HG03442 (cell line): ENCODE results near the gene ZFP64.
"Not testable (repeated sequence)": the region's sequence is repeated elsewhere in the genome, so short reads cannot be mapped to it uniquely, and the experiment has no call there.

Experiments used
- ATAC-seq: cut with Tn5 transposase; IDR thresholded peaks from one replicate; pipeline ENCODE4 v1.9.1; 2021; ENCODE audit warnings: mild to moderate bottlenecking, moderate library complexity; ENCODE audit not compliant: unreplicated experiment

Gene ZFP64

GRCh38 chr20:52191132-52191915, at the start of gene ZFP64:
Gene ZFP64, minus strand, starts transcription at chr20:52191779. Its CDS starts 143 bp downstream, at chr20:52191636.
- ATAC-seq: peak; percentile 64

DNA sequence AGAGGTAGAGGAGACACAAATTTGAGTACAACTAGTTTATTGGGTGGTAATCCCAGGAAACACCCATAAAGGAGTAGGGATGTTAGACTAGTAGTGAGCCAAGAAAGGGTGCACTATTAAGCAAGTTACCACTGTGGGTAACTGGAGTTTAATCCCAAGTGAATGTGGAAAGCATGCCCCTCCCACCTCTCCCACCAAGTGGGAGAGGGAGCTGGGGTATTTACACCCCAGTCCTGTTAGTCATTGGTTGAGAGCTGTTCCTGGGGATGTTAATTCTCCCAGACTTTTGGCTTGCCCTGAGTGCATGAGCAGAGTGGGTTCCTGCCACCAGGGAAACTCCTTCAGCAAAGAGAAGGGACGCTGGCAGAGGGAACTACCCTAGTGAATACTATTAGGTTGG, 49.2 kb upstream of the ZFP64 start:
- no peak for ATAC-seq

- ATAC-seq: no peak
These were observed 47.5 kb upstream of the ZFP64 start for GRCh38 chr20:52239102-52239501.

DNA sequence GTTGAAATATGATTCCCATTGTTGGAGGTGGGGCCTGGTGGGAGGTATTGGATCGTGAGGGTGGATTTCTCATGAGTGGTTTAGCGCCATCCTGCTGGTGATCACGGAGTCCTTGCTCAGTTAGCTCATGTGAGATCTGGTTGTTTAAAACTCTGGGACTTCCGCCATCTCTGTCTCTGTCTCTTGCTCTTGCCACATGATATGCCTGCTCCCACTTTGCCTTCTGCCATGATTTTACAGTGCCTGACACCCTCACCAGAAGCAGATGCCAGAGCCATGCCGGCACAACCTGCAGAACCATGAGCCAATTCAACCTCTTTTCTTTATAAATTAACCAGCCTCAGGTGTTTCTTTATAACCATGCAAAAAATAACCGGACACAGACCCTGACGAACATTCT, 44.7 kb upstream of the ZFP64 start:
- no peak for ATAC-seq

DNA sequence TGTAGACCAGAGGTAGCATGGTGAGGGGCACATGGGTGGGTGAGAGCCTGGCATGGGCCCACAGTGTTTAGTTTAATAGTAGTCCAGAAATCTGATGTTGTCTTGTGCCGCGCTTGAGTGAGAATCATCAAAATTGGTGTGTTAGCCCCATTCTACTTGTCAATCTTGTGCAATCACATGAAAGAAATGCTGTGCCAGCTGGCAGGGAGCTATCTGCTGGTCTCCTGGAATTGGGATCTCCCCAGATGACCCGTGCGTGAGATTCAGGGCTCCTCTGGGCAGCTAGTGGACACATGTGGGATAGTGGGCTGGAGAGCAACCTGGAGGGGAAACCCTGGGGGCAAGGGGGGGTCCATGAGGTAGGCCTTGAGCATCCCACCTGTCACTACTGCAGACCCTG, 43.5 kb upstream of the ZFP64 start:
- ATAC-seq: no peak

DNA sequence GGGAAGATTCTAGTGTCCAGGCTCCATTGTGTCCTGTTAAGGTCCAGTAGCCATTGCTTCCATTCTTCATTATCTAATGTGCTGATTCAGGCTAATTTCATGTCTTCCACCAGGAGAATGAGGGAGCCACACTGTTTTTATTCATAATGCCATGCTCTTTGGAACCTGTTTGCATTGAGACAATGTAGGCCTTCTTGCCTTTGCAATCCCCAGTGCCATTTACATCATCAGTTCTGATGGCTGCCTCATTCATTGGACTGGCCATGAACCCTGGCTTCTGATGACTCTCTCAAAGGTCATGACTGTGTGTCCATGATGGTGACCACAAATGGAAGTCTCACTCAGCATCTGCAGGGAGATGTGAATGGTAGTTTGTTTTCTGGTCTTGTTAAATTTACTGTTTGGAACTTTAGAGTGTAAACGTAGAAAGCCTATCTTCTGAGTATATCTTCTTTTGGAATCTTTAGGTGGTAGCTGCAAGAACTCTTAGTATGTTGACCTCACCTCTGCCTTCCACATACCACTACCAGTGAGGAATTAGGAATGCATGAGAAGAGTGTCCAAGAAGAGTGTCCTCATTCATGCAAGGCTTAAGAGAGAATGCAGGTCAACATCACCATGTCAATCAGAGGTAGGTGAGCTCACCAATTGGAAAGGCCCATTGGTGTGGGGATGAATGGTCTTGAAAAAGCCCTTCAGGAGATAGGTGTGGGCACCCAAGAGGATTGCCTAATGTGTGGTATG, 42.9 kb upstream of the ZFP64 start:
- ATAC-seq: no peak

DNA sequence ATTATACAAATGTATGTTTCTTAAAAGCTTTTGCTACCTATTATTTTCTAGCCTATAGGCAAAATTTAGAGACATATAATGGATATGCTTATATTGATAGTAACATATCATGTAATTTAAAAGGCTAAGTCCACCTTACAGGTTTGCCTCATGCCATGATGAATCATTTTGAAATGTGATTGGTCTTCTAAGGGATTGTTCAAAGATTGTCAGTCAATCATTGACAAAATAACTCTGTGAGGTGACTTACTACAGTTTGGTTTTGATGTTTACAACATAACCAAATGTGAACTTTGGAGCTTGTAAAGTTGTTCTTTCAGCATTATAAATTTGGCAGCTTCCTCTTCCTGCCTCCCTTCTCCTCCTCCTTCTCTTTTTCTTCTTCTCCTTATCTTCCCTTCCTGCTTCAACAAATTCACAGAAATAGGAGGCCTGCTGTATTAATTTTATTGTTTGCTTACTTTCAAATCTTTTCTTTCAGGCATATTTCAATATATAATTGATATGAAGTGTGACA, 39.7 kb upstream of the ZFP64 start:
- ATAC-seq: no peak

DNA sequence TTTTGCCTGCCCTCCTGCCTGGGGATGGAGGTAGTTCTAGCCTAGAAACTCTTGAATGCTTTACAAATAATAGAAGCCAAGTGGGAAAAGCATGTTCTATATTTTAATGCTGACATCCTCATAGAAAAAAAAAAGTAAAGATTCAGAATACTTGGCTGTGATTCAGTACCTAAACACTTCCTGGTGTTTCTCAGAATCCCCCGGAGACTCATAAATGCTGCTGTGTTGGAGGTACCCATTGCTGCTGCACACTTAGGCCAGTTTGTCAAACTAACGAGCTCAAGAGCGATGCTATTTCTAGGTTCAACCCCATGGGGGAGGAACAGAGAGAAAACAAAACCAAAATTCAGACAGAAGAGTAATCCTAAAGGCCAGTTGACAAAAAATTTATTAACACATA, 38.8 kb upstream of the ZFP64 start:
- no peak for ATAC-seq

DNA sequence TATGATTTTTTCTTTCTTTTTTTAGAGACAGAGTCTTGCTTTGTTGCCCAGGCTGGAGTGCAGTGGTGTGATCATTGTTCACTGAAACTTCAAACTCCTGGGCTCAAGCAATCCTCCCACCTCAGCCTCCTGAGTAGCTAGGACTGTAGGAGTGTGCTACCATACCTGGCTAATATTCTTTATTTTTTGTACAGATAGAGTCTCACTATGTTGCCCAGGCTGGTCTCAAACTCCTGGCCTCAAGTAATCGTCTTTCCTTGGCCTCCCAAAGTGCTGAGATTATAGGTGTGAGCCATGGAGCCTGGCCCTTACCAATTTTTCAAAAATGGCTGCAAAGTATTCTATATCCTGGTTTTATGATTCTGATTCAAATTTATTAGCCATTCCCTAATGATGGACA, 37.8 kb upstream of the ZFP64 start:
- not testable (repeated sequence) for ATAC-seq

- no peak for ATAC-seq
These were observed 34.8 kb upstream of the ZFP64 start for GRCh38 chr20:52226370-52226769.

DNA sequence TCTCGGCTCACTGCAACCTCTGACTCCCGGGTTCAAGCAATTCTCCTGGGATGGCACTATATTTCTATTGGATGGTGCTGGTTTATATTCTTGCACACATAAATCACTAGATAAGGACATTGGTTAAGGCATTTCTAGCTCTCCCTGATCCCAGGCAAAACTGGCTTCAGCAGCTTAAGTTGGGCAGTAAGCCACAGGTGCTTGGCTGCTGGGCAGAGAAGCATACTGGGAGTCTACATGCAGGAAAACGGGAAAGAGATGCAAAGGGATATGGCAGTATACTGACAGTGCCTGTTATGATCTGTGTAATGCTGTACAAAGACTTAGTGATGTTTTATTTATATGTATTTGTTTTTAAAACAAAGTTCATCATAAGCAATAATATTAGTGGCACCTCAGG, 33.3 kb upstream of the ZFP64 start:
- ATAC-seq: no peak

- not testable (repeated sequence) for ATAC-seq
These were observed 29.8 kb upstream of the ZFP64 start for GRCh38 chr20:52221362-52221761.

DNA sequence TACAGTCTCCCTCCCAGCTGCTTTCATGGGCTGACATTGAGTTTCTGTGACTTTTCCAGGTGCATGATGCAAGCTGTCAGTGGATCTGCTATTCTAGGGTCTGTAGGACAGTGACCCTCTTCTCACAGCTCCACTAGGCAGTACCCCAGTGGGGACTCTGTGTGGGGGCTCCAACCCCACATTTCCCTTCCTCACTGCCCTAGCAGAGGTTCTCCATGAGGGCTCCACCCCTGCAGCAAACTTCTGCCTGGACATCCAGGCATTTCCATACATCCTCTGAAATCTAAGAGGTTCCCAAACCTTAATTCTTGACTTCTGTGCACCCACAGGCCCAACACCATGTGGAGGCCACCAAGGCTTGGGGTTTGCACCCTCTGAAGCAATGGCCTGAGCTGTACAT, 29.3 kb upstream of the ZFP64 start:
- not testable (repeated sequence) for ATAC-seq

DNA sequence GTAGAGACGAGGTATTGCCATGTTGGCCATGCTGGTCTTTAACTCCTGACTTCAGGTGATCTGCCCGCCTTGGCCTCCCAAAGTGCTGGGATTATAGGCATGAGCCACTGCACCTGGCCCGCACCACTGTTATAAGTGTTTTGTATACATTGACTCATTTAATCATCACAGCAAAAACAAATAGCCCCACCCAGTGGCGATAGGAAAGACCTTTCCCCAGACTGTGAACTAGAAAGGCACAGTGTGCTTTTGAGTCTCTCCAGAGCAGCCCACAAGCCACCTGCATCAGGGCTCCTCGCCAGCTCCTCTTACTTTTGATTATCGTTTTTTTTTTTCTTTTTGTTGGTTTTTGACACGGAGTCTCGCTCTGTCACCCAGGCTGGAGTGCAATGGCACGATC, 27.9 kb upstream of the ZFP64 start:
- no peak for ATAC-seq

GRCh38 chr20:52217689-52218395, 26.3 kb upstream of the ZFP64 start:
- no peak for ATAC-seq

DNA sequence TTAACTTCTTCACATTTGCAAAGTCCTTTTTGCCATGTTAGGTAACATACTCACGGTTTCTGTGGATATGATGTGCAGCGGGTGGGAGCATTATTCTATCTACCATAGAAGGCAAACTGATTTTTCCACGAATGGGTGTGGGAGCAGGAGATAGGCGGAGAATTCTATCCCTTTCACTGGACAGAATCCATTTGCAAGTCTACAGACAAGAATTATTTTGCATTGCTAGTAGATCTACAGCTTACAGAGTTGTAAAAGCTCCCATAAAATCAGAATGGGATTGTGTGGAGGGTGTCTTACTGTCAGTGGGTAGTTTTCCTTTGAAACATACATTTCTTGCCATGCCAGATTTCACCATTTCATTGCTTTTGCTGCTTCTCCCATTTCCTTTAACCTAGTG, 22.4 kb upstream of the ZFP64 start:
- no peak for ATAC-seq

- ATAC-seq: no peak
These were observed 21.4 kb upstream of the ZFP64 start for GRCh38 chr20:52212943-52213342.

GRCh38 chr20:52210037-52210990, 18.7 kb upstream of the ZFP64 start:
- ATAC-seq: no peak

- ATAC-seq: no peak
These were observed 17.6 kb upstream of the ZFP64 start for GRCh38 chr20:52209154-52209571.
